ENCODE measurements around the gene GAL. TPM values are rescaled to one million over a fixed set of nuclear protein-coding genes. Genes with fewer than 3 reads are reported as not detected.
A peak's percentile ranks its signal among the peaks of the same experiment; 100 is the strongest.

Gene GAL
- total RNA-seq, 2 donors from 2014 or later = 0.42 to 0.53 TPM

DNA sequence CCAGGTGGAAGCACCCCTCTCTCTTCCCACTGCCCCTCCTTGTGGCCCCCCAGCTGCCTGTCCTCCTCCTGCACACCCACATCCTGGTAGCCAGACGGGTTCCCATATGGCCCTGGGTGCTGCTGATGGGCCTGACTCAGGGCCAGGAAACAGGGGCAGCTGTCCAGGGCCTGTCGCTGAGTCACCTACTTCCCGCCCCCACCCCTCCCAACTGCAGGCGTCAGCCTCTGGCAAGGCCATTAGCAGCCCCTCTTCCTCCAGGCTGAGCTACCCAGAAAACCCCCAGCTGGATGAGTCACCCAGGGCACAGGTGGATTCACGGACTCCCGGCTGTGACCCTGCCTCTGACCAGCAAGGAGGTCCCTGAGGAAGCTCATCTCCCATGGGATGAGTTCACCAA, 6.9 kb upstream of the GAL start:
- DNase-seq (no peak), ATAC-seq (replicated peaks in 1 of 2) (no peak)
- H3K4me1 Mint-ChIP-seq (ENCODE audit: low read depth) = no peaks in the 10 kb centered on the region
- no peaks in the 10 kb centered on the region for H3K27me3 Mint-ChIP-seq (ENCODE audit: low read depth)
- H3K36me3 Mint-ChIP-seq (ENCODE audit: insufficient read depth in 2 of 2) = no peaks in the 10 kb centered on the region
- H3K9me3 Mint-ChIP-seq = no peaks in the 10 kb centered on the region
- H3K4me3 Mint-ChIP-seq = no peak overlapping the region
- H3K27ac Mint-ChIP-seq = no peak overlapping the region

GRCh38 chr11:68678031-68678441, 6.3 kb upstream of the GAL start:
- ATAC-seq (replicated peaks in 1 of 2) (no peak), DNase-seq (no peak)
- Mint-ChIP-seq H3K4me1 (ENCODE audit: low read depth) (peaks cover 4% of the 10 kb centered on the region), H3K4me3 (no peak overlapping the region), H3K27ac (no peak overlapping the region), H3K36me3 (ENCODE audit: insufficient read depth in 2 of 2) (no peaks in the 10 kb centered on the region), H3K27me3 (ENCODE audit: low read depth) (peaks cover 5% of the 10 kb centered on the region), H3K9me3 (no peaks in the 10 kb centered on the region)

DNA sequence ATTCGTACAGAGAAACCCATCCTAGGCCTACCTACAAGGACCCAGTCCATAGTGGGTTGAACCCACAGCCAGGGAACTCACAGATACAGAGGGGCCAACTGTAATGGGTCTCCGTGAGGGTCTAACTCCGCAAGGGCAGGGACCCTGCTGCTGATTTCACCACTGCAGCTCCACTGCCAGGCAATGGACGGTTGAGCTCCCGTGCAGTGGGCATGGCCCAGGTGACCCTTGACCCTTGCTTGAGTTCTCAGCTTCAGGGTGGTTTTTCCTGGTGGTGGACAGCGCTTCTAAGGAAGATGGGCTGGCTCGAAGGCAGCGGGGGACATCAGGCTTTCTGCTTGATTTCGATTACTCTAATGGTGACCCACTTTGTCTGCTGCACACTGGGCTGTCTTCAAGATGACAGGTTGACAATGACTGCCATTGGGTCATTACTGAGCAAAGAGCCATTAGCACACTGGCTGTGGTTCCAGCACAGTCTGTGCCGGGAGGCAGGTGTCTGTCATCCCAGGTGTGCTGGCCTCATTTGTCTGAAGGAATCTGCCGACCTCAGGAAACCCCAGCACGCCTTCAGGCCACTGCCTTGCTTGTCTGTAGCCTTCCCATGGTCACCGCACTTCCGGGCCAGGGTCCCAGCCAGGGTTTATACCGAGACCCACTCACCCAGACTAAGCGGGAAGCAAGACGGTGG, 3.7 kb upstream of the GAL start:
- Mint-ChIP-seq H3K27me3 (ENCODE audit: low read depth) (peaks cover 12% of the 10 kb centered on the region), H3K36me3 (ENCODE audit: insufficient read depth in 2 of 2) (no peaks in the 10 kb centered on the region), H3K4me3 (no peak overlapping the region), H3K27ac (no peak overlapping the region), H3K4me1 (ENCODE audit: low read depth) (peaks cover 5% of the 10 kb centered on the region), H3K9me3 (no peaks in the 10 kb centered on the region)
- DNase-seq = no peak
- ATAC-seq (replicated peaks in 1 of 2) = no peak

- H3K27me3 Mint-ChIP-seq (ENCODE audit: low read depth) = peaks cover 30% of the 10 kb centered on the region
- no peaks in the 10 kb centered on the region for H3K9me3 Mint-ChIP-seq
- DNase-seq (no peak), ATAC-seq (replicated peaks in 1 of 2) (peak; percentile 26 to 53)
- no peak overlapping the region for H3K4me3 Mint-ChIP-seq
- no peak overlapping the region for H3K27ac Mint-ChIP-seq
- no peaks in the 10 kb centered on the region for H3K36me3 Mint-ChIP-seq (ENCODE audit: insufficient read depth in 2 of 2)
- H3K4me1 Mint-ChIP-seq (ENCODE audit: low read depth) = peaks cover 9% of the 10 kb centered on the region
These were observed 1.8 kb upstream of the GAL start for GRCh38 chr11:68682531-68682961.

GRCh38 chr11:68683121-68683520, 1.2 kb upstream of the GAL start:
- H3K27me3 Mint-ChIP-seq (ENCODE audit: low read depth) = peaks cover 34% of the 10 kb centered on the region
- H3K9me3 Mint-ChIP-seq = no peaks in the 10 kb centered on the region
- DNase-seq (no peak), ATAC-seq (replicated peaks in 1 of 2) (no peak)
- H3K4me1 Mint-ChIP-seq (ENCODE audit: low read depth) = peaks cover 9% of the 10 kb centered on the region
- peak overlapping the region in 1 of 2 donors; percentile 31 for H3K4me3 Mint-ChIP-seq
- no peaks in the 10 kb centered on the region for H3K36me3 Mint-ChIP-seq (ENCODE audit: insufficient read depth in 2 of 2)
- no peak overlapping the region for H3K27ac Mint-ChIP-seq

DNA sequence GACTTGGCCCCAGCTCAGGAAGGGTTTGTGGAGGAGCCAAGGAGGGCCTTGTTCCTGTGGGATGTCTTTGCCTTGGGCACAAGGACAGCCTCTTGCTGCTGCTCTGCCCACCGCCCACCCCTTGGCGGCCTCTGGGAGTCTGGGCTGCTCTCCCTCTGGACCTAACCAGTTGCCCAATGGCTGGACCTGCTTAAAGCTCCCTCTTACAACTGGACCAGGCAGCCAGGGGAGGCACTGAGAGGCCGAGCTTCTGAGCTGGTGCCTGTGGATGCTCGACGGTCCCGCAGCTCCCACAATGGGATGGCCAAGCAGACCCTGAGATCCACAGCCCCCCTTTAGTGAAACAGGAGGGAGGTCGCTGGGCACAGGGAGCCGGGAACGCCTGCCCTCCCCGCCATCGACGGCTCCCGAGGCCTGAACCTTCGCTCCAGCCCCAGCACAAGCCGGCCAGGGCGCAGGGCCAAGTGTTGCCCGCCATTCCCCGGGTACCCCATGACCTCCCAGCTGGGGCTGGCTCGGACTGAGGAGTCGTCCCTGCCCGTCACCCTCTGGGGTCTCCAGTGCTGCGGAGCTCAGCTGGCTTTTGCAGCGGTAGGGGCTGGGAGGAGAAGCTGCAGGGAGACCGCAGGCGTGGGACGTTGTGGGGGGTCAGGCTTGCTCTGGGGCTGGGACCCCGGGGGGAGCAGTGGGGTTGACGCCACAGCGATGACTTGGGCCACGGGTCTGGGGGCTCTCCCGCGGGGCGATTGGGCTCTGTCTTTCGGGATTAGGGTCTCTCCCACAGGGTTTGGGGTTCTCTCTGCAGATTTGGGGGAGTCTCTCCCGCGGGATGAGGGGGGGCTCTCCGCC, 584 bp upstream of the GAL start:
- Mint-ChIP-seq H3K4me1 (ENCODE audit: low read depth) (peaks cover 9% of the 10 kb centered on the region), H3K36me3 (ENCODE audit: insufficient read depth in 2 of 2) (no peaks in the 10 kb centered on the region), H3K27me3 (ENCODE audit: low read depth) (peaks cover 34% of the 10 kb centered on the region), H3K9me3 (no peaks in the 10 kb centered on the region), H3K4me3 (no peak overlapping the region), H3K27ac (no peak overlapping the region)
- DNase-seq (no peak), ATAC-seq (replicated peaks in 1 of 2) (no peak)

DNA sequence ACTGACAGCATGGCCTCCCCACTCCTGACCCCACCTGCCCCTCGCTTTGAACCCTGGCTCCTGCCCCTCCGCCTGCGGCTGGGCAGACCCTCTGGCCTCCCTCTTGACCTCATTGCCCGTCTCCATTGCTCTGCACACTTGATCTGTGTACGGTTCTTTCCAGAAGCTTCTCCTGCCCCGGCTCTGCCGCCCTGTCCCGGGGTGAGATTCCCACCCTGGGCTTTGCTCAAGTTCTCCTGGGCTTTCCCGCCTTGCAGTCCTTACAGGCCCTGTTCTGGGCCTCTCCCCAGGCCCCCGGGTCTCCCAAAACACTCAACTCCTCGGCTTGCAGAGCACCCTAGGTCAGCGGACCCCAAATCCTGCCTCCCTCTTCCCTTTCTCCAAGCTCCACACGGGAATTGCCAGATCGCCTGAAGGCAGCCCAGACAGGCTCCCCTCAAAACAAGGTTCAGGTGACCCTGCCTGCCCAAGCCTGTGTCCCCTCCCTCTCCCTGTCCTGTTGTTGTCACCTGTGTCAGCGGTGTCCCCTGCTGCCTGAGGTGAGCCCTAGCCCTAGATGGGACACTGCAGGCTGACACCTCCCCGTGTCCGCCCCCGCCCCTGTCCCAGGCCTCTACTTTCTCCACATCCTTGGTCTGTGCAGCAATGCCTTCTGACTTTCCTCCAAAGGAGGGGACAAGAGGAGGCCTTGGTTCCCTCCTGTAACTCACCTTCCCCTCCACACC, 1.5 kb downstream of the GAL start:
- H3K4me1 Mint-ChIP-seq (ENCODE audit: low read depth) = peaks cover 21% of the 10 kb centered on the region
- no peaks in the 10 kb centered on the region for H3K9me3 Mint-ChIP-seq
- no peak for DNase-seq
- no peak for ATAC-seq (replicated peaks in 1 of 2)
- H3K27me3 Mint-ChIP-seq (ENCODE audit: low read depth) = peaks cover 34% of the 10 kb centered on the region
- peak overlapping the region in 1 of 2 donors; percentile 55 for H3K4me3 Mint-ChIP-seq
- H3K36me3 Mint-ChIP-seq (ENCODE audit: insufficient read depth in 2 of 2) = no peaks in the 10 kb centered on the region
- H3K27ac Mint-ChIP-seq = no peak overlapping the region

DNA sequence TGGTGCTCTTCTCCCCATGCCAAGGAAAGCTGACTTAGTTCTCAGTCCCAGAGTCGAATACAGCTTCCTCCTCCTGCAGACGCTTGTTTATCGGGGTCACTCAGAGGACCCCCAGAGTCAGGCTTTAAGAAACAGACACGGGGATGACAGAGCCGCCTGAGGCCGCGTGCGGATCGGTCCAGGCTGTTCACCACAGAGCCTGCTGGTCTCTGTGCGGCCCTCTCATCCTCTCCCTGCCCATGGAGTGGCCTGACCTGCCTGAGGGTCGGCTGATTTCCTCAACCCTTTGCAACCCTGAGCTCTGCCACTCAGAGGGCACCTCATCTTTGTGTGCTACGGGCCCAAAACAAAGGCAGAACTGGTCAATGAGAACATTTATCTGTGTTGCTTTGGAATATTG, 2.1 kb downstream of the GAL start:
- Mint-ChIP-seq H3K27ac (no peak overlapping the region), H3K27me3 (ENCODE audit: low read depth) (peaks cover 34% of the 10 kb centered on the region), H3K9me3 (no peaks in the 10 kb centered on the region)

DNA sequence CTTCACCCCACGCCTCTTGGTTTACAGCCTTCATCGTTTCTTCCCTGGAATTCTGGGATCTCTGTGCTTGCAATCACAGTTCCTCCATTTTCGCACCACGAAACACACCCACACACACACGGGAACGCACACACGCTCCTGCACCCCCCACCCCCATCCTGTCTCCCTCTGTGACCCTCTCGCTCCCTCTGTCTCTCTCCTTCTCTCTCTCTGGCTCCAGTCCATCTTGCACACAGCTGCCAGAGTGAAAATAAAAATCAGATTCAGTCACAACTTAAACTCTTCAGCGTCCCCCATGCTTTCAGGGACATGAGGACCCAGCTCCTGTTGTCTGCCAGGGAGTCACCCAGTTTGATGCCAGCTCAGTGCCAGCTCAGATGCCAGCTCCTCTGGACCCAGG, 3.0 kb downstream of the GAL start:
- ATAC-seq (replicated peaks in 1 of 2) = no peak
- peaks cover 28% of the 10 kb centered on the region for H3K4me1 Mint-ChIP-seq (ENCODE audit: low read depth)
- H3K27ac Mint-ChIP-seq = no peak overlapping the region
- peaks cover 34% of the 10 kb centered on the region for H3K27me3 Mint-ChIP-seq (ENCODE audit: low read depth)
- H3K9me3 Mint-ChIP-seq = no peaks in the 10 kb centered on the region
- no peak overlapping the region for H3K4me3 Mint-ChIP-seq
- H3K36me3 Mint-ChIP-seq (ENCODE audit: insufficient read depth in 2 of 2) = no peaks in the 10 kb centered on the region
- DNase-seq = no peak

More for the DNA sequence above, 2.1 kb downstream of the GAL start:
- H3K4me3 Mint-ChIP-seq = peak overlapping the region in 1 of 2 donors; percentile 55
- H3K4me1 Mint-ChIP-seq (ENCODE audit: low read depth) = peaks cover 27% of the 10 kb centered on the region
- no peak for ATAC-seq (replicated peaks in 1 of 2)
- H3K36me3 Mint-ChIP-seq (ENCODE audit: insufficient read depth in 2 of 2) = no peaks in the 10 kb centered on the region
- DNase-seq = no peak

DNA sequence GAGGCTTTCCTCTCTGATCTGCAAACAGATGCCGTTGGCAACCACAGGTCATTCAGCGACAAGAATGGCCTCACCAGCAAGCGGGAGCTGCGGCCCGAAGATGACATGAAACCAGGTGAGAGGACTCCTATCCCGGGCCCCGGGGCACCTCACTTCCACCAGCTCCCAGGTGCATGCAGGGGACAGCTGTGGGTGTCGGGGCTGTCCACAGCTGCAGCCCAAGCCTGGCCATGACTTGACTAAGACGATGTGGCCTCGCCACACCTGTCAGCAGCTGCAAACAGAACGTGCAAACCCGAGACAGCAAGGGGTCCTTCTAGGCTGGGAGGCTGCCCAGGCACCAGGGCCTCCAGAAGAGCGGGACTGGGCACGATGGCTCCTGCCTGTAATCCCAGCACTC, 3.6 kb downstream of the GAL start:
- H3K4me3 Mint-ChIP-seq = no peak overlapping the region
- H3K36me3 Mint-ChIP-seq (ENCODE audit: insufficient read depth in 2 of 2) = no peaks in the 10 kb centered on the region
- H3K27me3 Mint-ChIP-seq (ENCODE audit: low read depth) = peaks cover 30% of the 10 kb centered on the region
- DNase-seq = no peak
- peaks cover 24% of the 10 kb centered on the region for H3K4me1 Mint-ChIP-seq (ENCODE audit: low read depth)
- no peak for ATAC-seq (replicated peaks in 1 of 2)
- H3K27ac Mint-ChIP-seq = no peak overlapping the region
- no peaks in the 10 kb centered on the region for H3K9me3 Mint-ChIP-seq

DNA sequence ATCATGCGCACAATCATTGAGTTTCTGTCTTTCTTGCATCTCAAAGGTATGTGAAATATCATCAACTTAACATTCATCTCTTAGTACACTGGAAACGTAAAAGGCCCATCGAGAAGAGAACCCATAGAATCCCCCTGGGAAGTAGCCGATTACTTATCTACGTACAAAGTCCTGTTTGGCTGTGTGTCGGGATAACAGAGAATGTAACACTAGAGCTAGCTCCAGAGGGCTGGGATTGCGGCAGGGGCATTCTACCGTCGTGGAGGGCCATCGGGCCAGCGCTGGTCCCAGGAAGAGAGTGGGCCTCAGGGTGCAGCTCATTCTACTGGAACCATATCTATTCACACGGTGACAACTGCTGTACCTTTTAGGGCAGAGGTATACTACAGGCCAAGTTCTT, 4.5 kb downstream of the GAL start:
- DNase-seq = no peak
- H3K4me3 Mint-ChIP-seq = no peak overlapping the region
- no peaks in the 10 kb centered on the region for H3K36me3 Mint-ChIP-seq (ENCODE audit: insufficient read depth in 2 of 2)
- no peaks in the 10 kb centered on the region for H3K9me3 Mint-ChIP-seq
- no peak for ATAC-seq (replicated peaks in 1 of 2)
- H3K4me1 Mint-ChIP-seq (ENCODE audit: low read depth) = peaks cover 23% of the 10 kb centered on the region
- H3K27me3 Mint-ChIP-seq (ENCODE audit: low read depth) = peaks cover 28% of the 10 kb centered on the region
- H3K27ac Mint-ChIP-seq = no peak overlapping the region

DNA sequence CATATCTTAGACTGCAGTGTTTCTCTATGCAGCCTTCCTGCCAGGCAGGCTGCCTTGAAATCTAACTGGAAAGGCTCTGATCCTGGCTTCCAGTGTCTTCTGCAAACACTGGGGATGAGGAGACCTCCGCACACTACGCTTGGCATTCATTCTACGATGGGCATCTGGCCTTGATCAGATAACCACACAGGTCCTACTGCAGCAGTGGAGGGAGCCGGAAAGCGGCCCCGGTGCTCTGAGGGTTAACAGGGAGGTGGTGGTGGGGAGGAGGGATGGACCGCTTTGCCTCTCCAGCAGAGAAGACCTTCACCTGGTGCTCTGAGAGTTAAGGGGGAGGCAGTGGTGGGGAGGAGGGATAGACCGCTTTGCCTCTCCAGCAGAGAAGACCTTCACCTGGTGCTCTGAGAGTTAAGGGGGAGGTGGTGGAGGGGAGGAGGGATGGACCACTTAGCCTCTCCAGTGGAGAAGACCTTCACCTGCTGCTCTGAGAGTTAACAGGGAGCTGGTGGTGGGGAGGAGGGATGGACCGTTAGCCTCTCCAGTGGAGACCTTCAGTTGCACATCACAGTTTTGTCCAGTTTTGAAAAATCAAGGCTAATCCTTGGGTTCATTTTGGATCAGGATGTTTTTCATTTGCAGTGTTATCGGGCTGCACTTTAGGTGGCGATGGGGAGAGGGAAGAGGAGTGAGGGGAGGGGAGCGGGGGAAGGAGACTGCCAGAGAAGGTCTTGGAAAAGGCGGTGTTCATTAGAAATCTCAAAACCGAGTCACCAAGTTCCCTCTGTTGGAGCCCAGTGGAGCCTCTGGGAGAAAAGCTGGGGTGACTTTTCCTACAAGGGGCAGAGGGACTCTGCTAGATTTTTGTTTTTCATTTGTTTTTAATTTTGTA, 5.6 kb downstream of the GAL start:
- Mint-ChIP-seq H3K4me3 (no peak overlapping the region), H3K27ac (no peak overlapping the region), H3K27me3 (ENCODE audit: low read depth) (peaks cover 31% of the 10 kb centered on the region), H3K4me1 (ENCODE audit: low read depth) (peaks cover 23% of the 10 kb centered on the region), H3K9me3 (no peaks in the 10 kb centered on the region), H3K36me3 (ENCODE audit: insufficient read depth in 2 of 2) (no peaks in the 10 kb centered on the region)
- ATAC-seq (replicated peaks in 1 of 2) = no peak
- DNase-seq = no peak
